ENCODE measurements around the gene CRB2. TPM values are rescaled to one million over a fixed set of nuclear protein-coding genes. Genes with fewer than 3 reads are reported as not detected.

CRB2 gene
- total and polyA plus RNA-seq, 2 of the 13 experiments (the other 11 are each of a cell fraction or from before 2014, with no cell fraction given), result 0.01 to 0.29 TPM

DNA sequence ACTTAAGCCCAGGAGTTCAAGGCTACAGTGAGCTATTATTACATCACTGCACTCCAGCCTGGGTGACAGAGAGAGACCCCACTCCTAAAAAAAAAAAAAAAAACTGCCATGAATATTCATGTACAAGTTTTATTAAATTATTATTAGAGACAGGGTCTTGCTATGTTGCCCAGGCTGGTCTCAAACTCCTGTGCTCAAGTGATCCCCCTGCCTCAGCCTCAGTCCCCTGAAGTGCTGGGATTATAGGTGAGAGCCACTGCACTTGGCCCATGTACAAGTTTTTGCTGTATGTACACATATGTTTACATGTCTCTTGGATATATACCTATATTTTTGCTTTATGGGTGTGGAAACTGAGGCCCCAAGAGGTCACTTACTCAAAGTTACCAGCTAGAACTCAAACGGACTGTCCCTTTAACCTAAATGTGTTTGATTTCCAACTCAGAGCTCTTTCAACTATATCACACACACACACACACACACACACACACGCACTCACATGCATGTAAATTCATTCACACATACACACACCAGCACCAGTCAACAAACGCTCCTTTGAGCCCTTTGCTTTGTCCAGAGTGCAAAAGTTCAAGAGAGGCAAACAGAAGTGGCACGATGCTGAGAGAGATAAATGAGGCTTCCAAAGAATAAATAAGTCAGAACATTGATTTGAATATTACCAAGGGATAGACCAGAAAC is 45.3 kb upstream of the CRB2 start (continued):
- TF ChIP-seq, protein P1, sequence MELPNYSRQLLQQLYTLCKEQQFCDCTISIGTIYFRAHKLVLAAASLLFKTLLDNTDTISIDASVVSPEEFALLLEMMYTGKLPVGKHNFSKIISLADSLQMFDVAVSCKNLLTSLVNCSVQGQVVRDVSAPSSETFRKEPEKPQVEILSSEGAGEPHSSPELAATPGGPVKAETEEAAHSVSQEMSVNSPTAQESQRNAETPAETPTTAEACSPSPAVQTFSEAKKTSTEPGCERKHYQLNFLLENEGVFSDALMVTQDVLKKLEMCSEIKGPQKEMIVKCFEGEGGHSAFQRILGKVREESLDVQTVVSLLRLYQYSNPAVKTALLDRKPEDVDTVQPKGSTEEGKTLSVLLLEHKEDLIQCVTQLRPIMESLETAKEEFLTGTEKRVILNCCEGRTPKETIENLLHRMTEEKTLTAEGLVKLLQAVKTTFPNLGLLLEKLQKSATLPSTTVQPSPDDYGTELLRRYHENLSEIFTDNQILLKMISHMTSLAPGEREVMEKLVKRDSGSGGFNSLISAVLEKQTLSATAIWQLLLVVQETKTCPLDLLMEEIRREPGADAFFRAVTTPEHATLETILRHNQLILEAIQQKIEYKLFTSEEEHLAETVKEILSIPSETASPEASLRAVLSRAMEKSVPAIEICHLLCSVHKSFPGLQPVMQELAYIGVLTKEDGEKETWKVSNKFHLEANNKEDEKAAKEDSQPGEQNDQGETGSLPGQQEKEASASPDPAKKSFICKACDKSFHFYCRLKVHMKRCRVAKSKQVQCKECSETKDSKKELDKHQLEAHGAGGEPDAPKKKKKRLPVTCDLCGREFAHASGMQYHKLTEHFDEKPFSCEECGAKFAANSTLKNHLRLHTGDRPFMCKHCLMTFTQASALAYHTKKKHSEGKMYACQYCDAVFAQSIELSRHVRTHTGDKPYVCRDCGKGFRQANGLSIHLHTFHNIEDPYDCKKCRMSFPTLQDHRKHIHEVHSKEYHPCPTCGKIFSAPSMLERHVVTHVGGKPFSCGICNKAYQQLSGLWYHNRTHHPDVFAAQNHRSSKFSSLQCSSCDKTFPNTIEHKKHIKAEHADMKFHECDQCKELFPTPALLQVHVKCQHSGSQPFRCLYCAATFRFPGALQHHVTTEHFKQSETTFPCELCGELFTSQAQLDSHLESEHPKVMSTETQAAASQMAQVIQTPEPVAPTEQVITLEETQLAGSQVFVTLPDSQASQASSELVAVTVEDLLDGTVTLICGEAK (IDR thresholded peaks at IDR 0.05), result no peak
- TF ChIP-seq, protein P1 (CRISPR knock-in tag; IDR thresholded peaks at IDR 0.05), result no peak
- peak; percentile 93 for TF ChIP-seq ZNF121 (CRISPR knock-in tag; IDR thresholded peaks at IDR 0.05)
- no peak for TF ChIP-seq SP1 (IDR thresholded peaks at IDR 0.05)
- TF ChIP-seq SP1 (CRISPR knock-in tag; IDR thresholded peaks at IDR 0.05), result no peak
- TF ChIP-seq, protein P2, sequence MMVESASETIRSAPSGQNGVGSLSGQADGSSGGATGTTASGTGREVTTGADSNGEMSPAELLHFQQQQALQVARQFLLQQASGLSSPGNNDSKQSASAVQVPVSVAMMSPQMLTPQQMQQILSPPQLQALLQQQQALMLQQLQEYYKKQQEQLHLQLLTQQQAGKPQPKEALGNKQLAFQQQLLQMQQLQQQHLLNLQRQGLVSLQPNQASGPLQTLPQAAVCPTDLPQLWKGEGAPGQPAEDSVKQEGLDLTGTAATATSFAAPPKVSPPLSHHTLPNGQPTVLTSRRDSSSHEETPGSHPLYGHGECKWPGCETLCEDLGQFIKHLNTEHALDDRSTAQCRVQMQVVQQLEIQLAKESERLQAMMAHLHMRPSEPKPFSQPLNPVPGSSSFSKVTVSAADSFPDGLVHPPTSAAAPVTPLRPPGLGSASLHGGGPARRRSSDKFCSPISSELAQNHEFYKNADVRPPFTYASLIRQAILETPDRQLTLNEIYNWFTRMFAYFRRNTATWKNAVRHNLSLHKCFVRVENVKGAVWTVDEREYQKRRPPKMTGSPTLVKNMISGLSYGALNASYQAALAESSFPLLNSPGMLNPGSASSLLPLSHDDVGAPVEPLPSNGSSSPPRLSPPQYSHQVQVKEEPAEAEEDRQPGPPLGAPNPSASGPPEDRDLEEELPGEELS (CRISPR knock-in tag; IDR thresholded peaks at IDR 0.05), result peak; percentile 58; the same call in 1 of the 2 replicates
- TF ChIP-seq NR2F2 (IDR thresholded peaks at IDR 0.05; ENCODE audit: borderline replicate concordance, low read depth), result peak; percentile 77
- TF ChIP-seq, protein P3, sequence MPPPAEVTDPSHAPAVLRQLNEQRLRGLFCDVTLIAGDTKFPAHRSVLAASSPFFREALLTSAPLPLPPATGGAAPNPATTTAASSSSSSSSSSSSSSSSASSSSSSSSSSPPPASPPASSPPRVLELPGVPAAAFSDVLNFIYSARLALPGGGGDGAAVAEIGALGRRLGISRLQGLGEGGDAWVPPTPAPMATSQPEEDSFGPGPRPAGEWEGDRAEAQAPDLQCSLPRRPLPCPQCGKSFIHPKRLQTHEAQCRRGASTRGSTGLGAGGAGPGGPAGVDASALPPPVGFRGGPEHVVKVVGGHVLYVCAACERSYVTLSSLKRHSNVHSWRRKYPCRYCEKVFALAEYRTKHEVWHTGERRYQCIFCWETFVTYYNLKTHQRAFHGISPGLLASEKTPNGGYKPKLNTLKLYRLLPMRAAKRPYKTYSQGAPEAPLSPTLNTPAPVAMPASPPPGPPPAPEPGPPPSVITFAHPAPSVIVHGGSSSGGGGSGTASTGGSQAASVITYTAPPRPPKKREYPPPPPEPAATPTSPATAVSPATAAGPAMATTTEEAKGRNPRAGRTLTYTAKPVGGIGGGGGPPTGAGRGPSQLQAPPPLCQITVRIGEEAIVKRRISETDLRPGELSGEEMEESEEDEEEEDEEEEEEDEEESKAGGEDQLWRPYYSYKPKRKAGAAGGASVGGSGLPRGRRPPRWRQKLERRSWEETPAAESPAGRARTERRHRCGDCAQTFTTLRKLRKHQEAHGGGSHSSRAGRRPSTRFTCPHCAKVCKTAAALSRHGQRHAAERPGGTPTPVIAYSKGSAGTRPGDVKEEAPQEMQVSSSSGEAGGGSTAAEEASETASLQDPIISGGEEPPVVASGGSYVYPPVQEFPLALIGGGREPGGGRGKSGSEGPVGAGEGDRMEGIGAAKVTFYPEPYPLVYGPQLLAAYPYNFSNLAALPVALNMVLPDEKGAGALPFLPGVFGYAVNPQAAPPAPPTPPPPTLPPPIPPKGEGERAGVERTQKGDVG (CRISPR knock-in tag; IDR thresholded peaks at IDR 0.05; ENCODE audit: borderline replicate concordance), result no peak
- no peak for TF ChIP-seq ZNF552 (CRISPR knock-in tag; IDR thresholded peaks at IDR 0.05; ENCODE audit: borderline replicate concordance)
- TF ChIP-seq, protein P4, sequence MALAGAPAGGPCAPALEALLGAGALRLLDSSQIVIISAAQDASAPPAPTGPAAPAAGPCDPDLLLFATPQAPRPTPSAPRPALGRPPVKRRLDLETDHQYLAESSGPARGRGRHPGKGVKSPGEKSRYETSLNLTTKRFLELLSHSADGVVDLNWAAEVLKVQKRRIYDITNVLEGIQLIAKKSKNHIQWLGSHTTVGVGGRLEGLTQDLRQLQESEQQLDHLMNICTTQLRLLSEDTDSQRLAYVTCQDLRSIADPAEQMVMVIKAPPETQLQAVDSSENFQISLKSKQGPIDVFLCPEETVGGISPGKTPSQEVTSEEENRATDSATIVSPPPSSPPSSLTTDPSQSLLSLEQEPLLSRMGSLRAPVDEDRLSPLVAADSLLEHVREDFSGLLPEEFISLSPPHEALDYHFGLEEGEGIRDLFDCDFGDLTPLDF (CRISPR knock-in tag; IDR thresholded peaks at IDR 0.05), result no peak
- peak; percentile 65; the same call in 1 of the 2 replicates for TF ChIP-seq SOX13 (IDR thresholded peaks at IDR 0.05)
- TF ChIP-seq SOX13 (CRISPR knock-in tag; conservative IDR thresholded peaks at IDR 0.05 in 1 of 2, IDR thresholded peaks at IDR 0.05 in 1 of 2), result peak in 1 of 2 experiments; percentile 55; a peak in 2 of 4 replicates
